Endothelial cell of umbilical vein (primary cell): Measurements from ENCODE around the gene TRIP10. TPM values are rescaled to one million over a fixed set of nuclear protein-coding genes. Genes with fewer than 3 reads are reported as not detected.

Source experiments
- BruUV-seq: library from RNA; stranded (reverse); fragments of 400-500 nt; replicated peaks from 2 replicates; lab custom pipeline; 2021; lab: Mats Ljungman, UMichigan
- CTCF ChIA-PET: fragments of 300-600, 350-600 bp; sonication (Branson Sonifier 250); formaldehyde crosslinking; loops from one replicate; lab custom pipeline; 2021; ENCODE audit warnings: antibody characterized with exemption, inconsistent platforms; lab: Charles Lee
- POLR2A ChIA-PET: fragments of 300-600, 350-600 bp; sonication (Branson Sonifier 250); formaldehyde crosslinking; loops from one replicate; lab custom pipeline; 2021; ENCODE audit warnings: antibody characterized with exemption, inconsistent platforms; lab: Charles Lee
- DNase-seq: peaks from one replicate; pipeline ENCODE4 v3.0.0-alpha.2; 2011; ENCODE audit warnings: low read depth, low spot score
- FAIRE-seq: peaks from 2 replicates; lab custom pipeline; 2011; peaks lifted over from hg19 to GRCh38; lab: Jason Lieb, UNC
- H2AFZ ChIP-seq: 2 replicates; pipeline ENCODE4 v1.6.0; 2012; ENCODE audit warnings: low read depth, low read length, control low read depth, inconsistent platforms
- H3K27ac ChIP-seq: 2 replicates; pipeline ENCODE4 v1.5.1; 2011; ENCODE audit warnings: low read depth, mild to moderate bottlenecking, control low read depth, low read length, moderate library complexity; ENCODE audit not compliant: insufficient read depth
- H3K27me3 ChIP-seq, 2 experiments: 2 replicates each; pipeline versions ENCODE4 v1.6.0 to v1.6.1; 2011; ENCODE audit warnings: low read length in 2 of 2, mixed read lengths in 1 of 2; ENCODE audit not compliant: control insufficient read depth in 2 of 2, insufficient read depth in 2 of 2
- H3K36me3 ChIP-seq, 2 experiments: 2 replicates in 1 of 2; 3 replicates in 1 of 2; pipeline ENCODE4 v1.5.1; 2011; ENCODE audit warnings: low read length in 2 of 2, mild to moderate bottlenecking in 1 of 2, moderate library complexity in 1 of 2; ENCODE audit not compliant: control insufficient read depth in 2 of 2, insufficient read depth in 2 of 2; ENCODE audit errors: extremely low read depth in 1 of 2
- H3K4me1 ChIP-seq: 3 replicates; pipeline ENCODE4 v1.5.1; 2011; ENCODE audit warnings: mild to moderate bottlenecking, low read length; ENCODE audit not compliant: control insufficient read depth, insufficient read depth; ENCODE audit errors: extremely low read depth
- H3K4me2 ChIP-seq: 2 replicates; pipeline ENCODE4 v1.6.1; 2011; ENCODE audit warnings: low read length, control low read depth, mixed read lengths; ENCODE audit not compliant: insufficient read depth
- H3K4me3 ChIP-seq, 3 experiments: fragments of 200-600 bp in 1 of 3; sonication (generic), shearing (Covaris generic) in 1 of 3; replicated peaks in 1 of 3; 2 replicates each; pipeline ENCODE4 v1.5.1; 2011 to 2016; ENCODE audit warnings: control low read depth in 3 of 3, low read length in 3 of 3, mild to moderate bottlenecking in 2 of 3, inconsistent platforms in 1 of 3, low read depth in 1 of 3, moderate library complexity in 1 of 3; ENCODE audit not compliant: insufficient read depth in 1 of 3
- H3K79me2 ChIP-seq: 2 replicates; pipeline ENCODE4 v1.6.0; 2012; ENCODE audit warnings: low read length, inconsistent platforms; ENCODE audit not compliant: control insufficient read depth, insufficient read depth
- H3K9ac ChIP-seq: replicated peaks from 2 replicates; pipeline ENCODE3; 2011; ENCODE audit warnings: low read length, control low read depth; ENCODE audit not compliant: insufficient read depth; ENCODE audit errors: extremely low read depth
- H3K9me1 ChIP-seq: replicated peaks from 3 replicates; pipeline ENCODE4 v1.6.0; 2011; ENCODE audit warnings: mild to moderate bottlenecking, low read length; ENCODE audit not compliant: control insufficient read depth, insufficient read depth; ENCODE audit errors: extremely low read depth
- H3K9me3 ChIP-seq: replicated peaks from 2 replicates; pipeline ENCODE4 v1.5.1; 2012; ENCODE audit warnings: low read length, inconsistent platforms; ENCODE audit not compliant: control insufficient read depth, insufficient read depth
- H4K20me1 ChIP-seq: replicated peaks from 2 replicates; pipeline ENCODE3; 2011; ENCODE audit warnings: mild to moderate bottlenecking, low read length; ENCODE audit not compliant: control insufficient read depth, insufficient read depth; ENCODE audit errors: extremely low read depth
- CTCF ChIP-seq, 2 donors: IDR thresholded peaks; 1 replicate in 1 of 2; 2 replicates in 1 of 2; pipeline ENCODE4 v1.5.1; 2011; ENCODE audit warnings: low read length in 2 of 2, mild to moderate bottlenecking in 2 of 2, moderate library complexity in 2 of 2, control low read depth in 1 of 2, inconsistent platforms in 1 of 2, low read depth in 1 of 2; ENCODE audit not compliant: insufficient read depth in 1 of 2; ENCODE audit errors: extremely low read depth in 1 of 2
- EZH2 ChIP-seq: IDR thresholded peaks from 2 replicates; pipeline ENCODE4 v1.6.1; 2012; ENCODE audit warnings: borderline replicate concordance, low read depth, mild to moderate bottlenecking, moderate library complexity, low read length, inconsistent platforms; ENCODE audit not compliant: severe bottlenecking
- FOS ChIP-seq: IDR thresholded peaks from 2 replicates; pipeline ENCODE4 v1.6.1; 2011; ENCODE audit warnings: mild to moderate bottlenecking, low read length, moderate library complexity, borderline replicate concordance; ENCODE audit not compliant: insufficient read depth
- GATA2 ChIP-seq: IDR thresholded peaks from 2 replicates; pipeline ENCODE4 v1.7.0; 2011; ENCODE audit warnings: low read depth, mild to moderate bottlenecking, moderate library complexity, mixed read lengths, low read length; ENCODE audit not compliant: insufficient read length, insufficient read depth
- JUN ChIP-seq: IDR thresholded peaks from 2 replicates; pipeline ENCODE4 v1.6.1; 2011; ENCODE audit warnings: borderline replicate concordance, low read depth; ENCODE audit not compliant: insufficient read length, insufficient read depth
- MAX ChIP-seq: IDR thresholded peaks from 2 replicates; pipeline ENCODE4 v1.6.1; 2011; ENCODE audit not compliant: insufficient read depth, insufficient read length
- MYC ChIP-seq: IDR thresholded peaks from one replicate; pipeline ENCODE4 v1.6.1; 2011; ENCODE audit warnings: mild to moderate bottlenecking, low read depth, low read length
- POLR2A ChIP-seq: IDR thresholded peaks from 2 replicates; pipeline ENCODE4 v1.6.1; 2012; ENCODE audit warnings: low read depth, mild to moderate bottlenecking, control low read depth, low read length
- POLR2AphosphoS5 ChIP-seq: IDR thresholded peaks from 2 replicates; pipeline ENCODE4 v1.6.1; 2012; ENCODE audit warnings: low read depth, mild to moderate bottlenecking, control low read depth, low read length, moderate library complexity; ENCODE audit not compliant: insufficient read depth
- dilution Hi-C: fragments of 300-500 bp; cut with MboI; formaldehyde crosslinking; loops from one replicate; pipeline ENCODE4 v1.15.0; 2019; ENCODE audit warnings: low sequenced_read_pairs; ENCODE audit not compliant: extremely low pct_ligation_motif_present
- intact Hi-C: fragments of 100-400 bp; cut with micrococcal nuclease; formaldehyde crosslinking; loops from one replicate; pipeline ENCODE4 v1.10.0; 2022
- polyA plus RNA-seq, 4 experiments: library from polyadenylated mRNA; depleted of rRNA in 3 of 4; stranded (reverse) in 3 of 4; unstranded in 1 of 4; fragments of >200 nt; gene quantifications; 2 replicates each; pipeline versions ENCODE4 v1.2.1 to v1.2.3, GENCODE V29; 2011 to 2012; ENCODE audit warnings: missing spikeins in 1 of 4
- total RNA-seq: library from RNA; stranded (reverse); gene quantifications from 2 replicates; pipeline ENCODE4 v1.2.3, GENCODE V29; 2021

TRIP10 gene
- total and polyA plus RNA-seq, 2 donors (not counting 3 experiments of a cell fraction or from before 2014, with no cell fraction given), result 28.4 to 69.3 TPM

GRCh38 chr19:6754653-6755463 is 15.4 kb downstream of the TRIP10 start:
- Histone ChIP-seq H4K20me1 (no peaks in the 10 kb centered on the region), H3K9me1 (no peaks in the 10 kb centered on the region), H3K9me3 (no peaks in the 10 kb centered on the region), H3K79me2 (no peaks in the 10 kb centered on the region), H3K9ac (no peak overlapping the region), H3K4me3 (no peak overlapping the region), H3K4me1 (peaks cover 8% of the 10 kb centered on the region), H3K36me3 (peaks cover 0 to 8% of the 10 kb centered on the region in 2 experiments), H3K27me3 (no peaks in the 10 kb centered on the region), H3K4me2 (no peak overlapping the region), H3K27ac (no peak overlapping the region), H2AFZ (no peak overlapping the region)
- ChIA-PET CTCF (interaction anchor here (0.6 kb wide), 1 partner anchor 109 kb away, joined by 3 read pairs; no protein-coding TSS in a partner anchor), POLR2A (no interaction called here)
- DNase-seq (no peak), FAIRE-seq (no peak)
- intact Hi-C loops, result no loop called here
- dilution Hi-C loops, result no loop called here
- BruUV-seq, result no TSS peak
- TF ChIP-seq POLR2A (no peak), MYC (no peak), CTCF (IDR thresholded peaks at IDR 0.05; ENCODE audit: extremely low read depth in 1 of 2, insufficient read depth in 1 of 2, low read depth in 1 of 2, low read length in 2 of 2) (no peak), GATA2 (no peak), MAX (no peak), POLR2AphosphoS5 (no peak), EZH2 (no peak), JUN (no peak), FOS (no peak)
